ENCODE data around the gene HOXB3.

HOXB3 gene

DNA sequence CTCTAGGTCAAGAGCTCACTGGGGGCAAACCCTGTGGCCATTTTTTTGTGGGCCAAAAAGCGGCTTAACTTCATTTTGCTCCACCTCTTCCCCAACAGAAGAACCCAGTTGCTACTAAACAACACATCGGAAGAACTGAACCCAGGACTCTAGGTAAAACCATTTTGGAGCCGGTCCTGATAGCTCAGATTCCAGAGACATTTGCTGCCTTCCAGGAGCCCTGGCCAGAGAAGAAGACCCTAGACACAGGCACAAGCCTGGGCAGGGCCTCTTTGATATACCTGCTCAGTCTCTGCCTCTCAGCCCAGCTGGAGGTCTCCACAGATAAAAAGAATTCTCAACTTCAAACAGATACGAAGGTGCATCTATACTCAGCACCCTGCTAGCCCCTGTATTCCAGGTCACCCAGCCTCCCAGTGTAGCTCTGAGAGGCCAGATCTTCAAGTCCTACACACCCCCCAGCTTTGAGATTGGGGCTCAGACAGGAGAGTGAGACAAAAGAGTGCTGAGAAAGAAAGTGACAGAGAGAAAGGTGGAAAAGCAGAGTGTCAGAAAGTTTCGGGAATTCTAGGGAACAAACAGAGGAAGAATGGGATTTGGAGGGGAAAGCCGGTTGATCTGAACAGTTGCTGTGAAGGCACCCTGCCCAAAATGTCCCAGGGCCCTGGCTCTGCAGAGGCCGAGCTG, 42.7 kb upstream of the HOXB3 start:
- no peaks in the 10 kb centered on the region for H3K4me1 ChIP-seq (ENCODE audit: insufficient read depth, low read length, severe bottlenecking)
- no peaks in the 10 kb centered on the region for H3F3A ChIP-seq (ENCODE audit: insufficient read depth, low read length)
- TF ChIP-seq, protein P1, sequence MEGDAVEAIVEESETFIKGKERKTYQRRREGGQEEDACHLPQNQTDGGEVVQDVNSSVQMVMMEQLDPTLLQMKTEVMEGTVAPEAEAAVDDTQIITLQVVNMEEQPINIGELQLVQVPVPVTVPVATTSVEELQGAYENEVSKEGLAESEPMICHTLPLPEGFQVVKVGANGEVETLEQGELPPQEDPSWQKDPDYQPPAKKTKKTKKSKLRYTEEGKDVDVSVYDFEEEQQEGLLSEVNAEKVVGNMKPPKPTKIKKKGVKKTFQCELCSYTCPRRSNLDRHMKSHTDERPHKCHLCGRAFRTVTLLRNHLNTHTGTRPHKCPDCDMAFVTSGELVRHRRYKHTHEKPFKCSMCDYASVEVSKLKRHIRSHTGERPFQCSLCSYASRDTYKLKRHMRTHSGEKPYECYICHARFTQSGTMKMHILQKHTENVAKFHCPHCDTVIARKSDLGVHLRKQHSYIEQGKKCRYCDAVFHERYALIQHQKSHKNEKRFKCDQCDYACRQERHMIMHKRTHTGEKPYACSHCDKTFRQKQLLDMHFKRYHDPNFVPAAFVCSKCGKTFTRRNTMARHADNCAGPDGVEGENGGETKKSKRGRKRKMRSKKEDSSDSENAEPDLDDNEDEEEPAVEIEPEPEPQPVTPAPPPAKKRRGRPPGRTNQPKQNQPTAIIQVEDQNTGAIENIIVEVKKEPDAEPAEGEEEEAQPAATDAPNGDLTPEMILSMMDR (IDR thresholded peaks at IDR 0.05; ENCODE audit: low read length): no peak
- no peak for TF ChIP-seq EZH2 (IDR thresholded peaks at IDR 0.05; ENCODE audit: borderline replicate concordance, low read length)
- H4K20me1 ChIP-seq (ENCODE audit: insufficient read depth, low read length): no peaks in the 10 kb centered on the region
- H3K36me3 ChIP-seq (ENCODE audit: insufficient read depth, low read length): no peaks in the 10 kb centered on the region
- peaks cover 6% of the 10 kb centered on the region; the same call in 1 of the 2 replicates for H3K27me3 ChIP-seq (ENCODE audit: insufficient read depth, low read length)
- H2AFZ ChIP-seq (ENCODE audit: low read length): no peak overlapping the region
- no peaks in the 10 kb centered on the region for H3K9me3 ChIP-seq (ENCODE audit: low read length)
- no peak overlapping the region for H3K4me2 ChIP-seq (ENCODE audit: low read length)
- no peak overlapping the region for H3K4me3 ChIP-seq (ENCODE audit: low read depth, low read length, poor library complexity, severe bottlenecking)
- H3K9me2 ChIP-seq (ENCODE audit: low read depth, low read length): no peaks in the 10 kb centered on the region
- H3K27ac ChIP-seq (ENCODE audit: low read depth, low read length, poor library complexity, severe bottlenecking): no peak overlapping the region
- no peaks in the 10 kb centered on the region for H3K79me2 ChIP-seq (ENCODE audit: insufficient read depth, low read length)
- H3K9ac ChIP-seq (ENCODE audit: low read length): no peak overlapping the region

DNA sequence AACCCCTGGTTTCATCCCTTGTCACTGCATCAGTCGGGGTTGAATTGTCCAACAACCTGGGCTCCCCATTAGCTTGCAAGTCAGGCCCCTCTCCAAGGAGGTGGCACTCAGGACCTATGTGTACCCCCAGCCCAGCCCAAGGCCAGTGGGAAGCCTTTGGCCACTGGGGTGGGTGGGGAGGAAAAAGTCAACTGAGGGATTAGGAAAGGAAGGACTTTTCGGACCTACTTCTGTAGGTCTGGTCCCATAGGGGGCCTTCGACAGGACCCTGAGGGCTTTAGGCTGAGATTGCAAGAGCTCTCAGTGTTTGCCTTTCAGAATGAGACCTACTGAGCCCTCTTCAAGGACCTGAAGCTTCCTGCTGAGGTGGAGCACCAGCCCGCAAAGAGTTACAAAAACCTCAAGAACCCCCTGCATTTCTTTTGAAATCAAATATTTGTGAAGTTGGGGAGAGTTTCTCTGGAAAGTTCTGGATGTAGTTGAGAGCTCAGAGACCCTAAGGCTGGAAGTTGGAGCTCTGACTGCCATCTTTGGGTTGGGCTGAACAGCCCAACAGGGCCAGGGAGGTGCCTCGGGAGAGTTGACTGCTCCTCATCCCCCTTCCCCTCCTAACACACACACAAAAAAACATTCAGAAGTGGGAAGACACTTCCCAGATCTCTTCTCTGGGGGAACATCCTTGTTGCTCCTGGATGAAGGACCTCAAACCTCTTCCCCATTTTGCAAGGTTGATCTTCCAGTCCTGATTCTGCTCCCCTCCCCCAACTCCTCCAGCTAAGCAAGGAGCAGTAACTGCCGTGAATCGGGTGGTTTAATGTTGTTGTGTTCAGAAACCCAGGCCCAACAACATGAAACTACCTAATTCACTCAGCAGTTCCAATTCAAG, 41.9 kb upstream of the HOXB3 start:
- TF ChIP-seq, protein P1 (IDR thresholded peaks at IDR 0.05; ENCODE audit: low read length): no peak
- H3K27ac ChIP-seq (ENCODE audit: low read depth, low read length, poor library complexity, severe bottlenecking): no peak overlapping the region
- no peaks in the 10 kb centered on the region for H3K9me3 ChIP-seq (ENCODE audit: low read length)
- no peaks in the 10 kb centered on the region for H3K9me2 ChIP-seq (ENCODE audit: low read depth, low read length)
- no peak overlapping the region for H3K9ac ChIP-seq (ENCODE audit: low read length)
- no peaks in the 10 kb centered on the region for H4K20me1 ChIP-seq (ENCODE audit: insufficient read depth, low read length)
- no peaks in the 10 kb centered on the region for H3F3A ChIP-seq (ENCODE audit: insufficient read depth, low read length)
- no peaks in the 10 kb centered on the region for H3K79me2 ChIP-seq (ENCODE audit: insufficient read depth, low read length)
- no peaks in the 10 kb centered on the region for H3K4me1 ChIP-seq (ENCODE audit: insufficient read depth, low read length, severe bottlenecking)
- peaks cover 6% of the 10 kb centered on the region; the same call in 1 of the 2 replicates for H3K27me3 ChIP-seq (ENCODE audit: insufficient read depth, low read length)
- H2AFZ ChIP-seq (ENCODE audit: low read length): no peak overlapping the region
- H3K4me3 ChIP-seq (ENCODE audit: low read depth, low read length, poor library complexity, severe bottlenecking): no peak overlapping the region
- no peak overlapping the region for H3K4me2 ChIP-seq (ENCODE audit: low read length)
- no peaks in the 10 kb centered on the region for H3K36me3 ChIP-seq (ENCODE audit: insufficient read depth, low read length)

GRCh38 chr17:48630925-48631692, 41.1 kb upstream of the HOXB3 start:
- H3K4me2 ChIP-seq (ENCODE audit: low read length): no peak overlapping the region
- TF ChIP-seq, protein P1 (IDR thresholded peaks at IDR 0.05; ENCODE audit: low read length): no peak
- H3K79me2 ChIP-seq (ENCODE audit: insufficient read depth, low read length): no peaks in the 10 kb centered on the region
- no peaks in the 10 kb centered on the region for H3K9me2 ChIP-seq (ENCODE audit: low read depth, low read length)
- H3F3A ChIP-seq (ENCODE audit: insufficient read depth, low read length): no peaks in the 10 kb centered on the region
- no peaks in the 10 kb centered on the region for H3K4me1 ChIP-seq (ENCODE audit: insufficient read depth, low read length, severe bottlenecking)
- no peaks in the 10 kb centered on the region for H3K36me3 ChIP-seq (ENCODE audit: insufficient read depth, low read length)
- H4K20me1 ChIP-seq (ENCODE audit: insufficient read depth, low read length): no peaks in the 10 kb centered on the region
- no peaks in the 10 kb centered on the region for H3K9me3 ChIP-seq (ENCODE audit: low read length)
- no peak overlapping the region for H3K4me3 ChIP-seq (ENCODE audit: low read depth, low read length, poor library complexity, severe bottlenecking)
- H3K27me3 ChIP-seq (ENCODE audit: insufficient read depth, low read length): peaks cover 6% of the 10 kb centered on the region; the same call in 1 of the 2 replicates
- no peak overlapping the region for H3K9ac ChIP-seq (ENCODE audit: low read length)
- no peak overlapping the region for H2AFZ ChIP-seq (ENCODE audit: low read length)
- no peak overlapping the region for H3K27ac ChIP-seq (ENCODE audit: low read depth, low read length, poor library complexity, severe bottlenecking)
